Stimulated activated CD4-positive, alpha-beta T cell treated with anti-CD3 and anti-CD28 coated beads, Interleukin-12 subunit alpha, Interleukin-12 subunit beta, amount 100 ng/mL, for 48 hours (primary cell): ENCODE measurements around the gene EPHB2.
"Not testable (repeated sequence)": the region's sequence is repeated elsewhere in the genome, so short reads cannot be mapped to it uniquely, and the experiment has no call there.

Experiments
- DNase-seq, 3 donors: peaks; one replicate each; pipeline ENCODE4 v3.0.0-alpha.2; 2020; ENCODE audit warnings: low read depth in 2 of 3, low spot score in 1 of 3

Gene EPHB2

GRCh38 chr1:22689505-22689904 is 21.1 kb upstream of the EPHB2 start:
- DNase-seq: no peak

- DNase-seq: no peak
These were observed 19.4 kb upstream of the EPHB2 start for GRCh38 chr1:22691031-22691753.

- no peak for DNase-seq
These were observed 16.5 kb upstream of the EPHB2 start for GRCh38 chr1:22694172-22694571.

- no peak for DNase-seq
These were observed 14.0 kb upstream of the EPHB2 start for GRCh38 chr1:22696610-22697009.

GRCh38 chr1:22697980-22698379 is 12.7 kb upstream of the EPHB2 start:
- DNase-seq: no peak

- no peak for DNase-seq
These were observed 10.7 kb upstream of the EPHB2 start for GRCh38 chr1:22699681-22700520.

- DNase-seq: no peak
These were observed 8.1 kb upstream of the EPHB2 start for GRCh38 chr1:22702296-22703085.

- DNase-seq: peak; percentile 62 to 81 (median 77)
These were observed 6.1 kb upstream of the EPHB2 start for GRCh38 chr1:22704440-22705067.

GRCh38 chr1:22705586-22705985 is 5.1 kb upstream of the EPHB2 start:
- no peak for DNase-seq

- DNase-seq: not testable (repeated sequence)
These were observed 4.5 kb upstream of the EPHB2 start for GRCh38 chr1:22706100-22706499.

- no peak for DNase-seq
These were observed 1.9 kb upstream of the EPHB2 start for GRCh38 chr1:22708777-22709176.

GRCh38 chr1:22709227-22709626 is 1.4 kb upstream of the EPHB2 start:
- no peak for DNase-seq

GRCh38 chr1:22709891-22710700 is 543 bp upstream of the EPHB2 start:
- peak in 1 of 3 donors; percentile 16 for DNase-seq

- DNase-seq: no peak
These were observed 432 bp downstream of the EPHB2 start for GRCh38 chr1:22711071-22711470.

GRCh38 chr1:22711591-22712501 is 1.2 kb downstream of the EPHB2 start:
- DNase-seq: no peak

- peak in 2 of 3 donors; percentile 15 to 27 for DNase-seq
These were observed 2.0 kb downstream of the EPHB2 start for GRCh38 chr1:22712502-22713271.

- no peak for DNase-seq
These were observed 3.8 kb downstream of the EPHB2 start for GRCh38 chr1:22714455-22714854.

GRCh38 chr1:22717037-22717760 is 6.6 kb downstream of the EPHB2 start:
- no peak for DNase-seq
